HG03280 (cell line): Measurements from ENCODE around the gene MASTL.
"Not testable (repeated sequence)": the region's sequence is repeated elsewhere in the genome, so short reads cannot be mapped to it uniquely, and the experiment has no call there.

Experiments
- ATAC-seq: cut with Tn5 transposase; IDR thresholded peaks from one replicate; pipeline ENCODE4 v1.9.1; 2021; ENCODE audit warnings: mild to moderate bottlenecking, moderate library complexity; ENCODE audit not compliant: unreplicated experiment

MASTL gene

GRCh38 chr10:27155066-27155754 is at the start of gene MASTL:
TSS of gene MASTL (plus strand) at chr10:27155352. CDS start at chr10:27155427, 75 bp downstream.
- peak; percentile 77 for ATAC-seq

GRCh38 chr10:27108165-27108564 is 47.0 kb upstream of the MASTL start:
- ATAC-seq: no peak

DNA sequence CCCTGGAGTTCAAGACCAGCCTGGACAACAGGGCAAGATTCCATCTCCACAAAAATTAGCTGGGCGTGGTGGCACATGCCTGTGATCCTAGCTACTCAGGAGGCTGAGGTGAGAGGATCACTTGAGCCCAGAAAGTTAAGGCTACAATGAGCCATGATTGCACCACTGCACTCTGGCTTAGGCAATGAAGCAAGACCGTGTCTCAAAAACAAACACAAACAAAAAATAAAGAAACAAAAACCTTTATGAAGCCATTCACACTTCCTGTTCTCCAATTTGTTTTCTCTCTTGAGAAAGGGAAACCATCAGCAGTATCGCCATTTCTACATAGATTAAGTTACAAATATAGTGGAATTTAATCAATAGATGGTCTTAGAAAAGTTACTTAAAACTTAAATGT is 20.8 kb upstream of the MASTL start:
- no peak for ATAC-seq

GRCh38 chr10:27138277-27138676 is 16.9 kb upstream of the MASTL start:
- ATAC-seq: no peak

GRCh38 chr10:27143686-27144085 is 11.5 kb upstream of the MASTL start:
- no peak for ATAC-seq

DNA sequence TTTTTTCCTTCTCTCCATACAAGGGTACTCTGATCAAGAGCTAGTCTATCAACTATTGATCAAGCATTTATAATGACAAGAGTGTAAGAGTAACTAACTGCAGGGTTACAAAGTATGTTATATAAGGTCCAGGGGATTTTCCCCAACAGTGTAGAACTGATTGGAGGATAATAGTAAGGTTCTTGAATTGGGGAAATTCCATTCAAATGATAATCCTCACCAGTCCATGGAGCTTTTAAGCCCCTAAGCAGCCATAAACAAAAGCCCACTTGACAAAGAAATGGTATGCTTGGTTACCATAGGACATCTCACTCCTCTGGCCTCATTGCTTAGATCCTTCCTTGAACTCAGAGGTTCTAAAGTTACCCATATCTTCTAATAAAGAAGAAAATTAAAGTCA is 9.2 kb upstream of the MASTL start:
- no peak for ATAC-seq

- ATAC-seq: no peak
Measured at GRCh38 chr10:27147701-27148100, 7.5 kb upstream of the MASTL start.

GRCh38 chr10:27150261-27150660 is 4.9 kb upstream of the MASTL start:
- ATAC-seq: no peak

DNA sequence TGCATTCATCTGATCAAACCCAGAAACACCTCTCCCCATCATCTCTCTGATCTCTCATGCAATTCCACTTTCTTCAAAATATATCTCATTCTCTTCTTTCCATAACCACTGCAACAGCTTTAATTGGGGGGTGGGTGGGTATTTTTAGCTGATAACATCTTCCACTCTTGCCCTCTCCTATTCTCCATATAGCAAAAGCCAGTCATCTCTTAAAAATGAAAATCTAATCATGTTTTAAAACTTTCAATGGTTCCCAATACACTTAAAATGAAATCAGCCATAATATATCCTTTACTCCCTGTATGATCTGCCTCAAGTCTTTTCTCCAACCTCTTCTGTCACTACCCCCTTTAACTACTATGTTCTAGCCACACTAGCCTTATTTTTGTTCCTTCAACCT is 2.5 kb upstream of the MASTL start:
- ATAC-seq: no peak

DNA sequence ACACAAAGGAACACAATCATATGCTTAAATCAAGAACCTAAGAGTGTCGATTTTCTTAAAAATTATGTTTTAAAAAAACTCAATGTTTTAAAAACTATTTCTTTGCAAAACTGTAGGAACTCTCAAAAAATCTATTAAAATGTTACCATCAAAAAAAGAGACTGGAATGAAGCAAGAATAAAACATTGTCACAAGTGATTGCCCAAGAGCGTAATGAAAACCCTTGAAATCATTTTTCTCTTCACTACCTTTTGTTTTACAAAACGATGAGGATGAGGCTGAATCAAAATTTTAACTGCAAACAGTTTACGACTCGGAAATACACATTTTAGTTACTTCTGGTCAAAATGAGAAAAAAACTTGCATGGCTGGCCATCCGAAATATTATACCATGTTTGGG is 1.8 kb upstream of the MASTL start:
- no peak for ATAC-seq

GRCh38 chr10:27153845-27154193 is 1.3 kb upstream of the MASTL start:
- peak; percentile 4 for ATAC-seq

DNA sequence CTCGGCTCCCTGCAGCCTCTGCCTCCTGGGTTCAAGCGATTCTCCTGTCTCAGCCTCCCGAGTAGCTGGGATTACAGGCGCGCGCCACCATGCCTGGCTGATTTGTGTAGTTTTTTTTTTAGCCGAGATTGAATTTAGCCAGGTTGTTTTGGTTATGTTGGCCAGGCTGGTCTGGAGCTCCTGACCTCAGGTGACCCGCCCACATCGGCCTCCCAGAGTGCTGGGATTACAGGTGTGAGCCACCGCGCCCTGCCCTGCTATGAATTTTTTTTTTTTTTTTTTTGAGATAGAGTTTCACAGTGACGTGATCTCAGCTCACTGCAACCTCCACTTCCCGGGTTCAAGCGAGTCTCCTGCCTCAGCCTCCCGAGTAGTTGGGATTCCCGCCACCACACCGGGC is 1.4 kb downstream of the MASTL start:
- ATAC-seq: not testable (repeated sequence)

GRCh38 chr10:27157150-27157549 is 2.0 kb downstream of the MASTL start:
- no peak for ATAC-seq

GRCh38 chr10:27158421-27158820 is 3.3 kb downstream of the MASTL start:
- ATAC-seq: no peak

- no peak for ATAC-seq
Measured at GRCh38 chr10:27169849-27170248, 14.7 kb downstream of the MASTL start.

- no peak for ATAC-seq
Measured at GRCh38 chr10:27188259-27188658, 33.1 kb downstream of the MASTL start.

DNA sequence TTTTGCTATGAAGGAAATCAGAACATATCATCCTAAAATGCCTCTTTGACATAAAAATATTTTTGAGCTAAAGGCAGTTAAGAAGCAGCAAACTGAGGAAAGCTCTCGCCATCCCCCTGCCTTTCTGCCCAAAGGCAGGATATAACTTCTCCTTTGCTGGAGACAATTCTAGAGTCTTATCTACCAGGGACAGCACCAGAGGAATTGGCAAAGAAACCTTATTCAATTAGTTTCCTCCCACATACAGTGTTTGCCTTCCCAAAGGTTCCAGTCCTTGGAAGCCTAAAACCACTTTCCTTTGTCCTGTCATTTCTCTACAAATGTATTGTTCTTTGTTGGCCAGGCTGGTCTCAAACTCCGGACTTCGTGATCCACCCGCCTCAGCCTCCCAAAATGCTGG is 33.7 kb downstream of the MASTL start:
- ATAC-seq: no peak

- no peak for ATAC-seq
Measured at GRCh38 chr10:27190508-27190907, 35.4 kb downstream of the MASTL start.

- ATAC-seq: no peak
Measured at GRCh38 chr10:27192284-27192683, 37.1 kb downstream of the MASTL start.

DNA sequence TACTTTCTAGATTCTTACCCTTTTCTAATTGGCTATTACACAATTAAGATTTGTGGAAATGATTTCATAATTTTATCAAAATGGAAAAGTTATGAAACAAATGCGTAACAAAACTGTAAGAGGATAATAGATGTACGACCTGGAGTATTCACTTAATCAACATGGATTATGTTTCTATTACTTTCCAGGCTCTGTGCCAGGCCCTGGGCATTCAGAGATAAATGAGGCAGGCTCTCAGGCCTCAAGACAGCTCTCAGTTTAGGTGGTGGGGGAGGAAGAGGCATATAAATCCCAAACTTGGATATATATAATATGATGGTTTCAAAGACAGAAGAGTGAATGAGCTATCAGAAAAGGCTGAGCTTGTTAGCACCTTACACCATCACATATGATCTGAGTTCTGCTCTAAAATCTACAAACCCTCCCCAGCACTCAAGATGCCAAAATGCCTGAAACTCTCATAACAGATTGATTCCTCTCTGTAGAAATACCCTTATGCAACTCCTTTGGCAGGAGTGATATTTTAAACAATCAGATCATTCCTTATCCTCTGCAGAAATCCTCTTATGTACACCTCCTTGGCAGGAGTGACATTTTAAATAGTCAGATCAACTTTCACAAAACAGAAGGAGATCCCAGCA is 42.9 kb downstream of the MASTL start:
- ATAC-seq: no peak

- ATAC-seq: no peak
Measured at GRCh38 chr10:27203806-27204205, 48.7 kb downstream of the MASTL start.

DNA sequence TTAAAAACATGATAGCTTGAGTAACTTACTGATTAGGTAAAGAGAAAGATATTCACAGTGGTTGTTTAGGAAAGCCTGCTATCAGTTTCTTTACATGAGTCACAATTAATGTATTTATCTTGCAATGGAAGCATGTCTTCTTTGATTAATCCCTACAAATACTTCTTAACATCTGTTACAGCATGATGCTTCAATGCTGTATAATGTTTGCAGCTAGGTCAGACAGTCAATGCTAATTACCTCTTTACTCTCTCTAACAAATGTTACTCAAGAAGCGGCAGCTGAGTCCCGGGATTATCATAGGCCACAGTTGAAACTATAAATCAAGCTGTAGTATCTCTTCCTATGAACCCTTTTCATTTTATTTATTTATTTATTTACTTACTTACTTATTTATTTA is 52.2 kb downstream of the MASTL start:
- ATAC-seq: no peak

DNA sequence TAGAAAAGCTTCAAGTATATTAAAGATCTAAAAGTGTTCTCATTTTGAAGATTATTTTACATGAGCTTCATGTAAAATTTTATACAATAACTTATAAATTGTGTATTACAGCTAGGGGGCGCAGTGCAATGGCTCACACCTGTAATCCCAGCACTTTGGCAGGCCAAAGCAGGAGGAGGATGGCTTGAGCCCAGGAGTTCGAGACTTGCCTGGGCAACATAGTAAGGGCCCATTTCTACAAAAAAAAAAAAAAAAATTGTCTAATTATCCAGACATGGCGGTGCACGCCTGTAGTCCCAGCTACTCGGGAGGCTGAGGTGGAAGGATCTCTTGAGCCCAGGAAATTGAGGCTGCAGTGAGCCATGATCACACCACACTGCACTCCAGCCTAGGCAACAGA is 68.8 kb downstream of the MASTL start:
- ATAC-seq: peak; percentile 48
